ENCODE measurements around the gene PUS10. TPM values are rescaled to one million over a fixed set of nuclear protein-coding genes. Genes with fewer than 3 reads are reported as not detected.

Gene PUS10
- total RNA-seq, 1 experiment from 2014 or later: 5.2 TPM

DNA sequence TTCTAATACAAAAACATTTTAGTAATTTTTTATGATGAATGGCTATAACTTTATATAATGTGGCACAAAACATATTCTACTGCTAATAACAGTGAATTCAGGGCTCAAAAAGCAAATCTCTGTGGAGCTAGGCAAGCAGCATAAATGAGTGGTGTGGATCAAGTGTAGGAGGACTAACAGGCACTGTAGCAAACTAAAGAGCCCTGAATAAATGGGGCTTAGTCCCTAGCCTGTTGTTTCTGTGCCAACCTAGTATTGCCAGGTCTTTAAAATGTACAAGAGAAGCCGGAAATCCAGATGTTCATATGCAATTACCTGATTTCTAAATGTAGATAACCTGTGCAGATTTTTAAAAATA lies 118.2 kb downstream of the PUS10 start:
- Histone ChIP-seq H3K9me3 (ENCODE audit: control insufficient read depth, insufficient read depth, low read depth, low read length) (no peaks in the 10 kb centered on the region), H3K27me3 (ENCODE audit: control insufficient read depth, insufficient read depth, low read length) (no peaks in the 10 kb centered on the region), H3K27ac (ENCODE audit: low read length) (no peak overlapping the region), H3K4me1 (ENCODE audit: control insufficient read depth, insufficient read depth, low read length) (no peaks in the 10 kb centered on the region), H3K36me3 (ENCODE audit: control insufficient read depth, insufficient read depth, low read length) (peaks cover 3% of the 10 kb centered on the region; the same call in 1 of the 2 replicates), H3K4me3 (ENCODE audit: low read depth in 2 of 2, low read length in 2 of 2) (no peak overlapping the region)
- no peak for ATAC-seq
- ChIA-PET POLR2A (no interaction called here), CTCF (no interaction called here)
- intact Hi-C loops (cut with micrococcal nuclease; ENCODE audit: unreplicated experiment): no loop called here
- TF ChIP-seq, protein P1, sequence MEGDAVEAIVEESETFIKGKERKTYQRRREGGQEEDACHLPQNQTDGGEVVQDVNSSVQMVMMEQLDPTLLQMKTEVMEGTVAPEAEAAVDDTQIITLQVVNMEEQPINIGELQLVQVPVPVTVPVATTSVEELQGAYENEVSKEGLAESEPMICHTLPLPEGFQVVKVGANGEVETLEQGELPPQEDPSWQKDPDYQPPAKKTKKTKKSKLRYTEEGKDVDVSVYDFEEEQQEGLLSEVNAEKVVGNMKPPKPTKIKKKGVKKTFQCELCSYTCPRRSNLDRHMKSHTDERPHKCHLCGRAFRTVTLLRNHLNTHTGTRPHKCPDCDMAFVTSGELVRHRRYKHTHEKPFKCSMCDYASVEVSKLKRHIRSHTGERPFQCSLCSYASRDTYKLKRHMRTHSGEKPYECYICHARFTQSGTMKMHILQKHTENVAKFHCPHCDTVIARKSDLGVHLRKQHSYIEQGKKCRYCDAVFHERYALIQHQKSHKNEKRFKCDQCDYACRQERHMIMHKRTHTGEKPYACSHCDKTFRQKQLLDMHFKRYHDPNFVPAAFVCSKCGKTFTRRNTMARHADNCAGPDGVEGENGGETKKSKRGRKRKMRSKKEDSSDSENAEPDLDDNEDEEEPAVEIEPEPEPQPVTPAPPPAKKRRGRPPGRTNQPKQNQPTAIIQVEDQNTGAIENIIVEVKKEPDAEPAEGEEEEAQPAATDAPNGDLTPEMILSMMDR (IDR thresholded peaks at IDR 0.05): no peak
- no TSS peak for BruUV-seq (replicated peaks)
- in situ Hi-C loops (cut with HindIII; ENCODE audit: low pct_unique_long_range_greater_than_20kb, low sequenced_read_pairs): no loop called here
- no peak for DNase-seq (ENCODE audit: low read depth, low spot score)

DNA sequence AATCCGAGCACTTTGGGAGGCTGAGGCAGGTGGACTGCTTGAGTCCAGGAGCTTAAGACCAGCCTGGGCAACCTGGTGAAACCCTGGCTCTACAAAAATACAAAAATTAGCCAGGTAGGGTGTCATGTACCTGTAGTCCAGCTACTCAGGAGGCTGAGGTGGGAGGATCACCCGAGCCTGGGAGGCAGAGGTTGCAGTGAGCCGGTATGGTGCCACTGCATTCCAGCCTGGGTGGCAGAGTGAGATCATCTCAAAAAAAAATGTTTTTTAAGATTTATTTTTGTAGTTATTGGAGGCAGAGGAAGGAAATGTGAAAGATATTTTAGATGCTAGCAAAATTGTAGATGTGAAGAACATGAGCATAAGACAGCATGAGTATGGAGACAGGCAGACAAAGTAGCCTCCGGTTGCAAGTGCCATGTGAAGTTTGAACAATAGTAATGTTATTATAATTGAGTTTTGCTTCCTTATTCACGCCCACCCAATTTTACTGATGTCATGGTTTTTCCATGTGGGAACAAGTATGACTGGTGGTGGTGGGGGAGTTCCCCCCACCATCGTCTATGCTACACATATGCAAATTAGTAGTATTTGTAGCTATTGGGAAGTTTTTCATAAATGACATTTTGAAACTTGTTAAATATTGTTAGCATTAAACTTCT lies 118.7 kb downstream of the PUS10 start:
- Histone ChIP-seq H3K4me3 (ENCODE audit: low read depth in 2 of 2, low read length in 2 of 2) (no peak overlapping the region), H3K9me3 (ENCODE audit: control insufficient read depth, insufficient read depth, low read depth, low read length) (no peaks in the 10 kb centered on the region), H3K36me3 (ENCODE audit: control insufficient read depth, insufficient read depth, low read length) (peaks cover 3% of the 10 kb centered on the region; the same call in 1 of the 2 replicates), H3K27me3 (ENCODE audit: control insufficient read depth, insufficient read depth, low read length) (no peaks in the 10 kb centered on the region), H3K4me1 (ENCODE audit: control insufficient read depth, insufficient read depth, low read length) (no peaks in the 10 kb centered on the region), H3K27ac (ENCODE audit: low read length) (no peak overlapping the region)
- in situ Hi-C loops (cut with HindIII; ENCODE audit: low pct_unique_long_range_greater_than_20kb, low sequenced_read_pairs) (no loop called here), intact Hi-C loops (cut with micrococcal nuclease; ENCODE audit: unreplicated experiment) (no loop called here)
- ChIA-PET POLR2A (no interaction called here), CTCF (no interaction called here)
- BruUV-seq (replicated peaks): no TSS peak
- ATAC-seq (no peak), DNase-seq (ENCODE audit: low read depth, low spot score) (no peak)
- TF ChIP-seq, protein P2, sequence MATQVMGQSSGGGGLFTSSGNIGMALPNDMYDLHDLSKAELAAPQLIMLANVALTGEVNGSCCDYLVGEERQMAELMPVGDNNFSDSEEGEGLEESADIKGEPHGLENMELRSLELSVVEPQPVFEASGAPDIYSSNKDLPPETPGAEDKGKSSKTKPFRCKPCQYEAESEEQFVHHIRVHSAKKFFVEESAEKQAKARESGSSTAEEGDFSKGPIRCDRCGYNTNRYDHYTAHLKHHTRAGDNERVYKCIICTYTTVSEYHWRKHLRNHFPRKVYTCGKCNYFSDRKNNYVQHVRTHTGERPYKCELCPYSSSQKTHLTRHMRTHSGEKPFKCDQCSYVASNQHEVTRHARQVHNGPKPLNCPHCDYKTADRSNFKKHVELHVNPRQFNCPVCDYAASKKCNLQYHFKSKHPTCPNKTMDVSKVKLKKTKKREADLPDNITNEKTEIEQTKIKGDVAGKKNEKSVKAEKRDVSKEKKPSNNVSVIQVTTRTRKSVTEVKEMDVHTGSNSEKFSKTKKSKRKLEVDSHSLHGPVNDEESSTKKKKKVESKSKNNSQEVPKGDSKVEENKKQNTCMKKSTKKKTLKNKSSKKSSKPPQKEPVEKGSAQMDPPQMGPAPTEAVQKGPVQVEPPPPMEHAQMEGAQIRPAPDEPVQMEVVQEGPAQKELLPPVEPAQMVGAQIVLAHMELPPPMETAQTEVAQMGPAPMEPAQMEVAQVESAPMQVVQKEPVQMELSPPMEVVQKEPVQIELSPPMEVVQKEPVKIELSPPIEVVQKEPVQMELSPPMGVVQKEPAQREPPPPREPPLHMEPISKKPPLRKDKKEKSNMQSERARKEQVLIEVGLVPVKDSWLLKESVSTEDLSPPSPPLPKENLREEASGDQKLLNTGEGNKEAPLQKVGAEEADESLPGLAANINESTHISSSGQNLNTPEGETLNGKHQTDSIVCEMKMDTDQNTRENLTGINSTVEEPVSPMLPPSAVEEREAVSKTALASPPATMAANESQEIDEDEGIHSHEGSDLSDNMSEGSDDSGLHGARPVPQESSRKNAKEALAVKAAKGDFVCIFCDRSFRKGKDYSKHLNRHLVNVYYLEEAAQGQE (IDR thresholded peaks at IDR 0.05; ENCODE audit: insufficient read depth in 1 of 2, low read depth in 2 of 2, low read length in 1 of 2): no peak
- TF ChIP-seq, protein P1 (IDR thresholded peaks at IDR 0.05): no peak
- no peak for TF ChIP-seq SIN3A (IDR thresholded peaks at IDR 0.05; ENCODE audit: borderline replicate concordance, insufficient read depth, low read depth, low read length)

DNA sequence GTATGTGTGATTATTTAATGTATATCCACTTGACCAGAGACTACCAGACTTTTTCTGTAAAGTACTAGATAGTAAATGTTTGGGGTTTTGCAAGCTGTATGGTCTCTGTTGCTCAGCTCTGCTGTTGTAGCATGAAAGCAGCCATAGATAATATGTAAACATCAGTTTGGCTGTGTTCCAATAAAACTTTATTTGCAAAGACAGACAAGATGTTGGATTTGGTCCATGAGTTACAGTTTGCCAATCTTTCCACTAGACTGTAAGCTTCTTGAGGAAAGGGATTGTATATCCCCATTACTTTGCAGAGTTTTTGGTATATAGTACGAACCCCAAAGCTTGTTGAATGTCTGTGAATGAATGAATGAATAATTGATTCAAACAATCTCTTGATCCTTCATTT lies 119.5 kb downstream of the PUS10 start:
- H3K4me1 ChIP-seq (ENCODE audit: control insufficient read depth, insufficient read depth, low read length): no peaks in the 10 kb centered on the region
- in situ Hi-C loops (cut with HindIII; ENCODE audit: low pct_unique_long_range_greater_than_20kb, low sequenced_read_pairs) (no loop called here), intact Hi-C loops (cut with micrococcal nuclease; ENCODE audit: unreplicated experiment) (no loop called here)
- H3K27me3 ChIP-seq (ENCODE audit: control insufficient read depth, insufficient read depth, low read length): no peaks in the 10 kb centered on the region
- DNase-seq (ENCODE audit: low read depth, low spot score) (no peak), ATAC-seq (no peak)
- POLR2A ChIA-PET: no interaction called here
- H3K27ac ChIP-seq (ENCODE audit: low read length): no peak overlapping the region
- BruUV-seq (replicated peaks): no TSS peak
- TF ChIP-seq, protein P2 (IDR thresholded peaks at IDR 0.05; ENCODE audit: insufficient read depth in 1 of 2, low read depth in 2 of 2, low read length in 1 of 2): no peak
- no peak for TF ChIP-seq POLR2AphosphoS5 (IDR thresholded peaks at IDR 0.05; ENCODE audit: low read depth, low read length)
- no peak for TF ChIP-seq TCF7L2 (IDR thresholded peaks at IDR 0.05; ENCODE audit: low read depth, low read length)
- TF ChIP-seq, protein P1 (IDR thresholded peaks at IDR 0.05): no peak
- TF ChIP-seq SIN3A (IDR thresholded peaks at IDR 0.05; ENCODE audit: borderline replicate concordance, insufficient read depth, low read depth, low read length): no peak
- H3K4me3 ChIP-seq (ENCODE audit: low read depth in 2 of 2, low read length in 2 of 2): no peak overlapping the region
- no peaks in the 10 kb centered on the region for H3K9me3 ChIP-seq (ENCODE audit: control insufficient read depth, insufficient read depth, low read depth, low read length)
- peaks cover 3% of the 10 kb centered on the region for H3K36me3 ChIP-seq (ENCODE audit: control insufficient read depth, insufficient read depth, low read length)
- CTCF ChIA-PET: no interaction called here
